ENCODE measurements around the gene RNF5. TPM values are rescaled to one million over a fixed set of nuclear protein-coding genes. Genes with fewer than 3 reads are reported as not detected.
"Not testable (repeated sequence)": the region's sequence is repeated elsewhere in the genome, so short reads cannot be mapped to it uniquely, and the experiment has no call there.

The RNF5 gene
- total RNA-seq, 1 donor from 2014 or later: 44.4 TPM

GRCh38 chr6:32189069-32189741 is 11.0 kb downstream of the RNF5 start:
- no peak for DNase-seq (ENCODE audit: low spot score)

- DNase-seq (ENCODE audit: low spot score): no peak
These were observed 11.5 kb downstream of the RNF5 start for GRCh38 chr6:32189742-32190053.

- peak; percentile 96 for DNase-seq (ENCODE audit: low spot score)
These were observed 12.0 kb downstream of the RNF5 start, which contains the start of gene PBX2 for GRCh38 chr6:32190054-32190851. TSS of gene PBX2 (minus strand) at chr6:32190202. CDS start at chr6:32189915, 287 bp downstream.

GRCh38 chr6:32190911-32191677 is 12.9 kb downstream of the RNF5 start:
- no peak for DNase-seq (ENCODE audit: low spot score)

GRCh38 chr6:32191696-32192607 is 13.7 kb downstream of the RNF5 start:
- no peak for DNase-seq (ENCODE audit: low spot score)

- peak; percentile 75 for DNase-seq (ENCODE audit: low spot score)
These were observed 14.4 kb downstream of the RNF5 start, which contains the start of gene GPSM3 for GRCh38 chr6:32192608-32193039. TSS of gene GPSM3 (minus strand) at chr6:32192643. CDS start at chr6:32192513, 130 bp downstream.

- DNase-seq (ENCODE audit: low spot score): not testable (repeated sequence)
These were observed 14.9 kb downstream of the RNF5 start for GRCh38 chr6:32193096-32193495.

GRCh38 chr6:32194388-32194787 is 16.2 kb downstream of the RNF5 start:
- DNase-seq (ENCODE audit: low spot score): no peak

- no peak for DNase-seq (ENCODE audit: low spot score)
These were observed 16.8 kb downstream of the RNF5 start for GRCh38 chr6:32194825-32195651.

- DNase-seq (ENCODE audit: low spot score): peak; percentile 100
These were observed 17.4 kb downstream of the RNF5 start for GRCh38 chr6:32195652-32195901.

GRCh38 chr6:32195902-32196681 is 17.9 kb downstream of the RNF5 start:
- DNase-seq (ENCODE audit: low spot score): peak; percentile 90

- DNase-seq (ENCODE audit: low spot score): no peak
These were observed 18.7 kb downstream of the RNF5 start for GRCh38 chr6:32196682-32197616.

GRCh38 chr6:32198345-32198696 is 20.1 kb downstream of the RNF5 start:
- no peak for DNase-seq (ENCODE audit: low spot score)

GRCh38 chr6:32198866-32199265 is 20.7 kb downstream of the RNF5 start:
- no peak for DNase-seq (ENCODE audit: low spot score)

- DNase-seq (ENCODE audit: low spot score): no peak
These were observed 22.7 kb downstream of the RNF5 start for GRCh38 chr6:32200711-32201475.

- no peak for DNase-seq (ENCODE audit: low spot score)
These were observed 24.0 kb downstream of the RNF5 start for GRCh38 chr6:32202186-32202585.

GRCh38 chr6:32203426-32204267 is 25.4 kb downstream of the RNF5 start:
- DNase-seq (ENCODE audit: low spot score): no peak
